Measurements from ENCODE around the gene JAZF1.

GRCh38 chr7:27953777-27954176, 226.8 kb downstream of the JAZF1 start:
- TF ChIP-seq, protein P1, sequence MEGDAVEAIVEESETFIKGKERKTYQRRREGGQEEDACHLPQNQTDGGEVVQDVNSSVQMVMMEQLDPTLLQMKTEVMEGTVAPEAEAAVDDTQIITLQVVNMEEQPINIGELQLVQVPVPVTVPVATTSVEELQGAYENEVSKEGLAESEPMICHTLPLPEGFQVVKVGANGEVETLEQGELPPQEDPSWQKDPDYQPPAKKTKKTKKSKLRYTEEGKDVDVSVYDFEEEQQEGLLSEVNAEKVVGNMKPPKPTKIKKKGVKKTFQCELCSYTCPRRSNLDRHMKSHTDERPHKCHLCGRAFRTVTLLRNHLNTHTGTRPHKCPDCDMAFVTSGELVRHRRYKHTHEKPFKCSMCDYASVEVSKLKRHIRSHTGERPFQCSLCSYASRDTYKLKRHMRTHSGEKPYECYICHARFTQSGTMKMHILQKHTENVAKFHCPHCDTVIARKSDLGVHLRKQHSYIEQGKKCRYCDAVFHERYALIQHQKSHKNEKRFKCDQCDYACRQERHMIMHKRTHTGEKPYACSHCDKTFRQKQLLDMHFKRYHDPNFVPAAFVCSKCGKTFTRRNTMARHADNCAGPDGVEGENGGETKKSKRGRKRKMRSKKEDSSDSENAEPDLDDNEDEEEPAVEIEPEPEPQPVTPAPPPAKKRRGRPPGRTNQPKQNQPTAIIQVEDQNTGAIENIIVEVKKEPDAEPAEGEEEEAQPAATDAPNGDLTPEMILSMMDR (IDR thresholded peaks at IDR 0.05; ENCODE audit: poor library complexity), result no peak
- no peak for TF ChIP-seq EZH2phosphoT487 (IDR thresholded peaks at IDR 0.05; ENCODE audit: low read depth, severe bottlenecking, unreplicated experiment)

Data from hepatocyte (in vitro differentiated cells).